Neural cell (in vitro differentiated cells): ENCODE data around the gene DIAPH2. TPM values are rescaled to one million over a fixed set of nuclear protein-coding genes. Genes with fewer than 3 reads are reported as not detected.

Experiments used
- H2AFZ ChIP-seq: fragments of 200-600, 300-800 bp; sonication (generic), shearing (Covaris generic); 2 replicates; pipeline ENCODE4 v1.6.0; 2014; ENCODE audit warnings: low read depth, mild to moderate bottlenecking, antibody characterized with exemption, low read length, moderate library complexity
- H3F3A ChIP-seq: fragments of 200-600 bp; shearing (Covaris generic); 2 replicates; pipeline ENCODE4 v1.6.1; 2016; ENCODE audit warnings: mild to moderate bottlenecking, moderate library complexity, mixed read lengths, antibody characterized with exemption, low read length; ENCODE audit not compliant: insufficient read depth, poor library complexity, severe bottlenecking
- H3K27ac ChIP-seq: fragments of 200-600, 300-800 bp; sonication (generic), shearing (Covaris generic); 2 replicates; pipeline ENCODE4 v1.5.1; 2014; ENCODE audit warnings: mild to moderate bottlenecking, low read length, moderate library complexity
- H3K27me3 ChIP-seq: fragments of 300-800, 200-600 bp; sonication (generic), shearing (Covaris generic); 2 replicates; pipeline ENCODE4 v1.6.0; 2014; ENCODE audit warnings: mild to moderate bottlenecking, low read depth, low read length, moderate library complexity; ENCODE audit not compliant: insufficient read depth
- H3K36me3 ChIP-seq: fragments of 300-800, 200-600 bp; sonication (generic), shearing (Covaris generic); 2 replicates; pipeline ENCODE4 v1.5.1; 2014; ENCODE audit warnings: mild to moderate bottlenecking, antibody characterized with exemption, low read length, moderate library complexity; ENCODE audit not compliant: insufficient read depth
- H3K4me2 ChIP-seq: fragments of 300-800, 200-600 bp; sonication (generic), shearing (Covaris generic); 2 replicates; pipeline ENCODE4 v1.6.0; 2014; ENCODE audit warnings: mild to moderate bottlenecking, low read length
- H3K4me3 ChIP-seq: fragments of 300-800, 200-600 bp; sonication (generic), shearing (Covaris generic); 2 replicates; pipeline ENCODE4 v1.5.1; 2014; ENCODE audit warnings: mild to moderate bottlenecking, low read length, moderate library complexity
- H3K79me2 ChIP-seq: fragments of 200-600 bp; shearing (Covaris generic); replicated peaks from 2 replicates; pipeline ENCODE4 v1.6.0; 2014; ENCODE audit warnings: mild to moderate bottlenecking, low read length, moderate library complexity; ENCODE audit not compliant: insufficient read depth
- H3K9ac ChIP-seq: fragments of 300-800, 200-600 bp; sonication (generic), shearing (Covaris generic); 2 replicates; pipeline ENCODE4 v1.6.1; 2016; ENCODE audit warnings: mild to moderate bottlenecking, low read length, mixed read lengths
- H3K9me2 ChIP-seq: fragments of 200-600 bp; shearing (Covaris generic); 2 replicates; pipeline ENCODE4 v1.6.1; 2016; ENCODE audit warnings: mild to moderate bottlenecking, low read length, mixed read lengths; ENCODE audit not compliant: insufficient read depth
- H3K9me3 ChIP-seq: fragments of 200-600, 300-800 bp; sonication (generic), shearing (Covaris generic); 2 replicates; pipeline ENCODE4 v1.6.1; 2016; ENCODE audit warnings: mild to moderate bottlenecking, mixed run types, low read length, moderate library complexity, mixed read lengths
- H4K20me1 ChIP-seq: fragments of 200-600 bp; shearing (Covaris generic); 2 replicates; pipeline ENCODE4 v1.6.1; 2016; ENCODE audit warnings: mild to moderate bottlenecking, mixed run types; ENCODE audit not compliant: insufficient read depth
- EP300 ChIP-seq: fragments of 450-650 bp; conservative IDR thresholded peaks from 2 replicates; pipeline ENCODE4 v1.6.1; 2014; ENCODE audit warnings: antibody characterized with exemption, mild to moderate bottlenecking, moderate library complexity; ENCODE audit not compliant: poor library complexity, severe bottlenecking
- EZH2 ChIP-seq: fragments of 200-600, 300-800 bp; shearing (Covaris generic), sonication (generic); IDR thresholded peaks from 2 replicates; pipeline ENCODE4 v1.6.1; 2014; ENCODE audit warnings: antibody characterized with exemption, low read length, borderline replicate concordance, mild to moderate bottlenecking; ENCODE audit not compliant: insufficient read depth, poor library complexity, severe bottlenecking
- MXI1 ChIP-seq: fragments of 450-650 bp; conservative IDR thresholded peaks from 2 replicates; pipeline ENCODE4 v1.6.1; 2014; ENCODE audit warnings: antibody characterized with exemption, mild to moderate bottlenecking; ENCODE audit not compliant: poor library complexity, severe bottlenecking
- RAD21 ChIP-seq: fragments of 450-650 bp; conservative IDR thresholded peaks from 2 replicates; pipeline ENCODE4 v1.6.1; 2014; ENCODE audit warnings: antibody characterized with exemption, mild to moderate bottlenecking, moderate library complexity
- SMC3 ChIP-seq: fragments of 450-650 bp; conservative IDR thresholded peaks from 2 replicates; pipeline ENCODE4 v1.6.1; 2014; ENCODE audit warnings: antibody characterized with exemption, mild to moderate bottlenecking, moderate library complexity; ENCODE audit not compliant: poor library complexity
- polyA plus RNA-seq: library from polyadenylated mRNA; depleted of rRNA; stranded (reverse); fragments of >200 nt; gene quantifications from 2 replicates; pipeline ENCODE4 v1.2.3, GENCODE V29; 2014
- TF ChIP-seq, protein P1 (sequence below): IDR thresholded peaks from 2 replicates; pipeline ENCODE4 v1.6.1; 2012; ENCODE audit warnings: borderline replicate concordance
- TF ChIP-seq, protein P2 (sequence below): fragments of 450-650 bp; IDR thresholded peaks from 2 replicates; pipeline ENCODE4 v1.5.1; 2014; ENCODE audit warnings: antibody characterized with exemption, mild to moderate bottlenecking, moderate library complexity; ENCODE audit not compliant: poor library complexity, severe bottlenecking

Gene DIAPH2
- polyA plus RNA-seq, 1 donor from 2014 or later: 0.07 TPM

DNA sequence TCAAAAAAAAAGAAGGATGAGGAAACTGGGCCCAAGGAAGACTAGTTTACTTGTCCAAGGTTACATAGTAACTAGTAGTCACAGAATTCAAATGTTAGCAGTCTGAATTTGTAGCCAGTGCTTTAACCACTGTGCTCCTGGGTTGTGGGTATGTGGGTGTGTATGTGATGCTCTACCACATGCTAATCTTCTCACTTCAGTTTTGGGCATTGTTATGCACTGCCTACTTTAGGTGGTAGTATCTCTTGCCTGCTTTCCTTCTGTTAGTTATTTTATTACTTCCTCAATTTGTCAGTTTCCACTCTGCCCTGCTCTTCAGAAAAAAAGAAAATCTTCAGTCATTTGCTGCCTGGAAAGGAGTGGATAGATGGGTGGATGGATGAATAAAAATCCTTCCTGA, 418.3 kb downstream of the DIAPH2 start:
- no peak overlapping the region for H3K4me2 ChIP-seq
- H2AFZ ChIP-seq: no peak overlapping the region
- H3K36me3 ChIP-seq: no peaks in the 10 kb centered on the region
- no peaks in the 10 kb centered on the region for H4K20me1 ChIP-seq
- H3K27ac ChIP-seq: no peak overlapping the region
- no peaks in the 10 kb centered on the region for H3K79me2 ChIP-seq
- H3K9me2 ChIP-seq: no peaks in the 10 kb centered on the region
- TF ChIP-seq, protein P1, sequence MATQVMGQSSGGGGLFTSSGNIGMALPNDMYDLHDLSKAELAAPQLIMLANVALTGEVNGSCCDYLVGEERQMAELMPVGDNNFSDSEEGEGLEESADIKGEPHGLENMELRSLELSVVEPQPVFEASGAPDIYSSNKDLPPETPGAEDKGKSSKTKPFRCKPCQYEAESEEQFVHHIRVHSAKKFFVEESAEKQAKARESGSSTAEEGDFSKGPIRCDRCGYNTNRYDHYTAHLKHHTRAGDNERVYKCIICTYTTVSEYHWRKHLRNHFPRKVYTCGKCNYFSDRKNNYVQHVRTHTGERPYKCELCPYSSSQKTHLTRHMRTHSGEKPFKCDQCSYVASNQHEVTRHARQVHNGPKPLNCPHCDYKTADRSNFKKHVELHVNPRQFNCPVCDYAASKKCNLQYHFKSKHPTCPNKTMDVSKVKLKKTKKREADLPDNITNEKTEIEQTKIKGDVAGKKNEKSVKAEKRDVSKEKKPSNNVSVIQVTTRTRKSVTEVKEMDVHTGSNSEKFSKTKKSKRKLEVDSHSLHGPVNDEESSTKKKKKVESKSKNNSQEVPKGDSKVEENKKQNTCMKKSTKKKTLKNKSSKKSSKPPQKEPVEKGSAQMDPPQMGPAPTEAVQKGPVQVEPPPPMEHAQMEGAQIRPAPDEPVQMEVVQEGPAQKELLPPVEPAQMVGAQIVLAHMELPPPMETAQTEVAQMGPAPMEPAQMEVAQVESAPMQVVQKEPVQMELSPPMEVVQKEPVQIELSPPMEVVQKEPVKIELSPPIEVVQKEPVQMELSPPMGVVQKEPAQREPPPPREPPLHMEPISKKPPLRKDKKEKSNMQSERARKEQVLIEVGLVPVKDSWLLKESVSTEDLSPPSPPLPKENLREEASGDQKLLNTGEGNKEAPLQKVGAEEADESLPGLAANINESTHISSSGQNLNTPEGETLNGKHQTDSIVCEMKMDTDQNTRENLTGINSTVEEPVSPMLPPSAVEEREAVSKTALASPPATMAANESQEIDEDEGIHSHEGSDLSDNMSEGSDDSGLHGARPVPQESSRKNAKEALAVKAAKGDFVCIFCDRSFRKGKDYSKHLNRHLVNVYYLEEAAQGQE: no peak
- TF ChIP-seq RAD21: no peak
- TF ChIP-seq, protein P2, sequence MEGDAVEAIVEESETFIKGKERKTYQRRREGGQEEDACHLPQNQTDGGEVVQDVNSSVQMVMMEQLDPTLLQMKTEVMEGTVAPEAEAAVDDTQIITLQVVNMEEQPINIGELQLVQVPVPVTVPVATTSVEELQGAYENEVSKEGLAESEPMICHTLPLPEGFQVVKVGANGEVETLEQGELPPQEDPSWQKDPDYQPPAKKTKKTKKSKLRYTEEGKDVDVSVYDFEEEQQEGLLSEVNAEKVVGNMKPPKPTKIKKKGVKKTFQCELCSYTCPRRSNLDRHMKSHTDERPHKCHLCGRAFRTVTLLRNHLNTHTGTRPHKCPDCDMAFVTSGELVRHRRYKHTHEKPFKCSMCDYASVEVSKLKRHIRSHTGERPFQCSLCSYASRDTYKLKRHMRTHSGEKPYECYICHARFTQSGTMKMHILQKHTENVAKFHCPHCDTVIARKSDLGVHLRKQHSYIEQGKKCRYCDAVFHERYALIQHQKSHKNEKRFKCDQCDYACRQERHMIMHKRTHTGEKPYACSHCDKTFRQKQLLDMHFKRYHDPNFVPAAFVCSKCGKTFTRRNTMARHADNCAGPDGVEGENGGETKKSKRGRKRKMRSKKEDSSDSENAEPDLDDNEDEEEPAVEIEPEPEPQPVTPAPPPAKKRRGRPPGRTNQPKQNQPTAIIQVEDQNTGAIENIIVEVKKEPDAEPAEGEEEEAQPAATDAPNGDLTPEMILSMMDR: no peak
- H3K4me3 ChIP-seq: no peak overlapping the region
- no peaks in the 10 kb centered on the region for H3K9me3 ChIP-seq
- no peaks in the 10 kb centered on the region for H3K27me3 ChIP-seq
- no peak overlapping the region for H3K9ac ChIP-seq
- H3F3A ChIP-seq: no peaks in the 10 kb centered on the region

DNA sequence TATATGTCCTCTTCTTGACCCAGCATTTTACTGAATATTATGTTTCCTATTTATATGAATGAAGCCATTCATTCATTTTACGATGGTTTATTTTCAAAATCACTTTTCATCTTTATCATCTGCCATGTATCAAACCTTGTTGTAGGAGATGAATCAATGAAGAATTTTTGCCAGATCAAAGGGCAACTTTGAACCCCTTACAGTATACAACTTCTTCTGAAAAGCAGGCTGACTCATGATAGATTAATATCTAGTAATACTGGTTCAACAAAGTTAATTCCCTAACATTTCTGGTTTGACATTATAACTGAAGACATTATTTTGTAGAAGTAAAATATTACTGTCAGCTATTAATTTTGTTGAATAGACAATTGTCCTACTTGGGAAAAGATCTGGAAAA, 425.1 kb downstream of the DIAPH2 start:
- no peak overlapping the region for H2AFZ ChIP-seq
- H3K4me3 ChIP-seq: no peak overlapping the region
- H3K9ac ChIP-seq: no peak overlapping the region
- H3K27ac ChIP-seq: no peak overlapping the region
- H3K9me3 ChIP-seq: no peaks in the 10 kb centered on the region
- no peaks in the 10 kb centered on the region for H3K36me3 ChIP-seq
- no peaks in the 10 kb centered on the region for H3K79me2 ChIP-seq
- no peaks in the 10 kb centered on the region for H3K9me2 ChIP-seq
- H3K4me2 ChIP-seq: no peak overlapping the region
- no peak for TF ChIP-seq EP300
- TF ChIP-seq MXI1: no peak
- TF ChIP-seq RAD21: no peak
- no peak for TF ChIP-seq SMC3
- TF ChIP-seq, protein P2: no peak
- TF ChIP-seq EZH2: no peak
- TF ChIP-seq, protein P1: no peak
- H3K27me3 ChIP-seq: no peaks in the 10 kb centered on the region
- no peaks in the 10 kb centered on the region for H3F3A ChIP-seq
- no peaks in the 10 kb centered on the region for H4K20me1 ChIP-seq
